ENCODE data around the gene SYNGR4. TPM values are rescaled to one million over a fixed set of nuclear protein-coding genes. Genes with fewer than 3 reads are reported as not detected.

The SYNGR4 gene
- total and polyA plus RNA-seq, 8 donors: 0.19 to 16.4 (median 0.61) TPM; not detected in 2

DNA sequence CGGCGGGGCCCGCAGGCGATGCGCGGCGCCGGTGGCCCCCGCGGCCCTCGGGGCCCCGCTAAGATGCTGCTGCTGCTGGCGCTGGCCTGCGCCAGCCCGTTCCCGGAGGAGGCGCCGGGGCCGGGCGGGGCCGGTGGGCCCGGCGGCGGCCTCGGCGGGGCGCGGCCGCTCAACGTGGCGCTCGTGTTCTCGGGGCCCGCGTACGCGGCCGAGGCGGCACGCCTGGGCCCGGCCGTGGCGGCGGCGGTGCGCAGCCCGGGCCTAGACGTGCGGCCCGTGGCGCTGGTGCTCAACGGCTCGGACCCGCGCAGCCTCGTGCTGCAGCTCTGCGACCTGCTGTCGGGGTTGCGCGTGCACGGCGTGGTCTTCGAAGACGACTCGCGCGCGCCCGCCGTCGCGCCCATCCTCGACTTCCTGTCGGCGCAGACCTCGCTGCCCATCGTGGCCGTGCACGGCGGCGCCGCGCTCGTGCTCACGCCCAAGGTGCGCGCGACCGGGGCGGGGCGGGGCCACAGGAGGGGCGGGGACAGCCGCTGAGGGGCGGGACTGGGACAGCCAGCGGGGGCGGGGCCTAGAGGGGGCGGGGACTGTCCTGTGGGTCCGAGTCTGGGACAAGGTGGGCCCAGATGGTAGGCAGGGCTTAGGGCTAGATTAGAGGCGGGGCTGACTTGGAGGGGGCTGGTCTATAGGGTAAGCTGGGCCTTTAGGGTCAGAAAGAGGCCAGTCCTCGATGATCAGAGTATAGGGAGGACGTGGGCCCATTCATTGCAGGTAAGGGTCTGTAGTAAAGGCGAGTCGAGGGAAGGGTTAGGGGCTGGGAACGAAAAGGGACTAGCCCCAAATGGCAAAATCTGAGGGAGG is 34.4 kb downstream of the SYNGR4 start:
- intact Hi-C loops (cut with DNase I): no loop called here
- no peak overlapping the region for H3K27ac ChIP-seq
- FAIRE-seq (no peak), DNase-seq (peak; percentile 42 to 86 (median 70)), ATAC-seq (peak; percentile 58 to 79 (median 74))
- TF ChIP-seq, protein P1, sequence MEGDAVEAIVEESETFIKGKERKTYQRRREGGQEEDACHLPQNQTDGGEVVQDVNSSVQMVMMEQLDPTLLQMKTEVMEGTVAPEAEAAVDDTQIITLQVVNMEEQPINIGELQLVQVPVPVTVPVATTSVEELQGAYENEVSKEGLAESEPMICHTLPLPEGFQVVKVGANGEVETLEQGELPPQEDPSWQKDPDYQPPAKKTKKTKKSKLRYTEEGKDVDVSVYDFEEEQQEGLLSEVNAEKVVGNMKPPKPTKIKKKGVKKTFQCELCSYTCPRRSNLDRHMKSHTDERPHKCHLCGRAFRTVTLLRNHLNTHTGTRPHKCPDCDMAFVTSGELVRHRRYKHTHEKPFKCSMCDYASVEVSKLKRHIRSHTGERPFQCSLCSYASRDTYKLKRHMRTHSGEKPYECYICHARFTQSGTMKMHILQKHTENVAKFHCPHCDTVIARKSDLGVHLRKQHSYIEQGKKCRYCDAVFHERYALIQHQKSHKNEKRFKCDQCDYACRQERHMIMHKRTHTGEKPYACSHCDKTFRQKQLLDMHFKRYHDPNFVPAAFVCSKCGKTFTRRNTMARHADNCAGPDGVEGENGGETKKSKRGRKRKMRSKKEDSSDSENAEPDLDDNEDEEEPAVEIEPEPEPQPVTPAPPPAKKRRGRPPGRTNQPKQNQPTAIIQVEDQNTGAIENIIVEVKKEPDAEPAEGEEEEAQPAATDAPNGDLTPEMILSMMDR (IDR thresholded peaks at IDR 0.05): no peak
- H3K27me3 ChIP-seq: peaks cover 0 to 8% (median 2%) of the 10 kb centered on the region in 4 donors
- no peaks in the 10 kb centered on the region for H3K36me3 ChIP-seq
- H3K4me1 ChIP-seq: no peaks in the 10 kb centered on the region
- peak overlapping the region in 2 of 4 donors; percentile 24 to 35 for H3K4me3 ChIP-seq
- 8 to 9% methylated on average over 87 to 104 of the region's 104 CpGs for WGBS, 2 donors
- H3K9me3 ChIP-seq: no peaks in the 10 kb centered on the region

DNA sequence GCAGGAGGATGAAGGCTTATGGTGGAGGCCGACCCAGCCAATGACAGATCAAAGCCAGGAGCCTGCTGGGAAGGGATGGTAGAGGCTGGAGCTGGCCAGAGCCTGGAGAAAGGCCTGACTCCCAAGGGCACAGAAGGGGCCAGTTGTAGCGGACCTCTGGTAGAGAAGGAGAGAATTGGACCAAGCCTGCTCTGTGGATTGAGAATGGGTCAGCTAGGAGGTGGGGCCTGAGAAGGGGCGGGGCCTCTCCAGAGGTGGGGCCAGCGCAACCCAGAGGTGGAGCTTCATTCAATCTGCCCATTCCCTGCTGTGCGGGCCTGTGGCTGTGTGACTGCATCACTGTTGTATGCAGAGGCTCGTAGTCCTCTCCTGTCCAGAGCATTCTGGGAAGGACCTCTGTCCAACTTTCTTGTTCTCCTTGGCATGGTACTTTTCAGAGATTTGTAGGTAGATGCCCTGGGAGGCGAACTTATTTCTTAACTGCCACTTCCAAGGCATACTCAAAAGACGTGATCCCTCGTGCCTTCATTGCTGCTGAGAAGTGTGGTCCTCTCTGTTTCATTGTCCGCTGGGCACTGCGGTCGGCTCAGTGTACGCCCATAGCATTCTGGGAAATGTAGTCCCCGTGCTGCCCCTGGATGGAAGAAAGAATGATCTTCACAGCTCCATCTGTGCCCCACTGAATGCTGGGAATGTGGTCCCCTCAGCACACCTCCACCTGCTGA is 36.0 kb downstream of the SYNGR4 start:
- Histone ChIP-seq H3K27ac (no peak overlapping the region), H3K27me3 (peaks cover 0 to 8% (median 2%) of the 10 kb centered on the region in 4 donors), H3K4me1 (no peaks in the 10 kb centered on the region), H3K9me3 (no peaks in the 10 kb centered on the region), H3K4me3 (no peak overlapping the region), H3K36me3 (no peaks in the 10 kb centered on the region)
- FAIRE-seq (no peak), ATAC-seq (peak; percentile 27 to 67 (median 56)), DNase-seq (peak in 2 of 6 donors; percentile 46 to 49)
- TF ChIP-seq, protein P1 (IDR thresholded peaks at IDR 0.05): no peak
- intact Hi-C loops (cut with DNase I): no loop called here
- WGBS, 2 donors: 42 to 54% methylated on average over 14 of the region's 14 CpGs

DNA sequence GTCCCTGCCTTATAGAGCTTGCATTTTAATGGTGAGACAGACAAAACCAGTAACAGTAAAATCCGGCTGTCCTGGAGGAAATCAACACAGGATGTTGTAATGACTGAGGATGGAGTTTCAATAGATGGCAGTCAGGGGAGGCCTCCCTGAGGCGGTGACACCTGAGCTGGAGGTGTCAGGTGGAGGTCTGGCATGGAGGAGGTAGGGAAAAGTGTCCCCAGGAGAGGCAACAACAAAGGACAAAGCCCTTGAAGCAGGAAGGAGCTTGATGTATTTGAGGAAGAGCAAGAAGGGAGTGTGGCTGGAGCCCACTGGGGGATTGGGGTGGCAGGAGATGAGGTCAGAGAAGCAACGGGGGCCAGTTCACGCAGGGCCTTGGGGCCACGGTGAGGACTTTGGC is 37.1 kb downstream of the SYNGR4 start:
- TF ChIP-seq, protein P1 (IDR thresholded peaks at IDR 0.05): no peak
- H3K4me1 ChIP-seq: no peaks in the 10 kb centered on the region
- no peak overlapping the region for H3K27ac ChIP-seq
- no peaks in the 10 kb centered on the region for H3K9me3 ChIP-seq
- DNase-seq: no peak
- no peak for FAIRE-seq
- WGBS, 2 donors: 81 to 83% methylated on average over 5 of the region's 5 CpGs
- intact Hi-C loops (cut with DNase I): no loop called here
- no peak overlapping the region for H3K4me3 ChIP-seq
- no peaks in the 10 kb centered on the region for H3K36me3 ChIP-seq
- H3K27me3 ChIP-seq: peaks cover 0 to 10% (median under 1%) of the 10 kb centered on the region in 4 donors
- ATAC-seq: no peak

DNA sequence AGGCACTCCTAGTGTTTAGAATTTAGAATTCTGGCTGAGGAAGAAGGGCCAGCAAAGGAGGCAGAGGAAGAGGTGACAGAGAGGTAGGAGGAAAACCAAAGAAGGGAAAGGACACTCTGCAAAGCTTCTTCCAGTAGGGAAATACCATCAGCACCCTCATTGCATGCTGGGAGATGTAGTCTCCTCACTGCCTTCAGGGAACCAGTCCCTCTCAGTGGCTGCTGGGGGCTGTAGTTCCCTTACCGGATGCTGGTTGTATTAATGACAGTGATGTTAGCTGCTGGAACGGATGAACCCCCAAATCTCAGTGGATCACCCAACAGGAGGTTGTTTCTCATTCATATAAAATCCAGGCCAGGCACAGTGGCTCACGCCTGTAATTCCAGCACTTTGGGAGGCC is 39.4 kb downstream of the SYNGR4 start:
- no peaks in the 10 kb centered on the region for H3K36me3 ChIP-seq

More for the DNA sequence above, 39.4 kb downstream of the SYNGR4 start:
- WGBS, 2 donors: 54 to 71% methylated on average over 3 of the region's 3 CpGs
- Histone ChIP-seq H3K27me3 (peaks cover 0 to 5% (median 0%) of the 10 kb centered on the region in 4 donors), H3K27ac (no peak overlapping the region), H3K9me3 (no peaks in the 10 kb centered on the region), H3K4me1 (no peaks in the 10 kb centered on the region), H3K4me3 (no peak overlapping the region)
- ATAC-seq: peak in 3 of 4 donors; percentile 45 to 57 (median 57)
- DNase-seq: no peak
- no peak for FAIRE-seq
- TF ChIP-seq, protein P1 (IDR thresholded peaks at IDR 0.05): no peak
- intact Hi-C loops (cut with DNase I): no loop called here

Measured in pancreas (tissue), 10 donors.